ENCODE results near the gene THAP12. TPM values are rescaled to one million over a fixed set of nuclear protein-coding genes. Genes with fewer than 3 reads are reported as not detected.

Gene THAP12
- total and polyA plus RNA-seq, 2 donors (not counting 3 experiments of a cell fraction or from before 2014, with no cell fraction given) = 12.2 to 36.7 TPM

GRCh38 chr11:76380159-76380976, 564 bp downstream of the THAP12 start:
- H3K9me1 ChIP-seq (replicated peaks; ENCODE audit: control insufficient read depth, extremely low read depth, insufficient read depth, low read length) = no peaks in the 10 kb centered on the region
- peak overlapping the region; percentile 79 for H2AFZ ChIP-seq (ENCODE audit: low read depth, low read length)
- no peaks in the 10 kb centered on the region for H3K36me3 ChIP-seq (ENCODE audit: control insufficient read depth in 2 of 2, extremely low read depth in 1 of 2, insufficient read depth in 2 of 2, low read length in 2 of 2)
- TSS peak; percentile 62 for BruUV-seq (replicated peaks)
- H3K9ac ChIP-seq (replicated peaks; ENCODE audit: extremely low read depth, insufficient read depth, low read length) = peak overlapping the region; percentile 58
- no peaks in the 10 kb centered on the region for H3K27me3 ChIP-seq (ENCODE audit: control insufficient read depth in 2 of 2, insufficient read depth in 2 of 2, low read length in 2 of 2)
- dilution Hi-C loops (cut with MboI; ENCODE audit: extremely low pct_ligation_motif_present, low sequenced_read_pairs) (no loop called here), intact Hi-C loops (cut with micrococcal nuclease) (loop anchor here (2.0 to 5.0 kb wide), 3 partner anchors 143 to 292 kb away; partner anchors contain the start of genes LRRC32 and WNT11)
- DNase-seq (ENCODE audit: low read depth, low spot score) = peak; percentile 28
- peaks cover 18% of the 10 kb centered on the region for H3K4me1 ChIP-seq (ENCODE audit: control insufficient read depth, extremely low read depth, insufficient read depth, low read length)
- ChIA-PET CTCF (no interaction called here), POLR2A (interaction anchor here (0.6 kb wide), 1 partner anchor 8 kb away, joined by 4 read pairs; no protein-coding TSS in a partner anchor)
- peak; percentile 59 for FAIRE-seq
- peak overlapping the region; percentile 27 for H3K27ac ChIP-seq (ENCODE audit: insufficient read depth, low read depth, low read length)
- peak overlapping the region; percentile 95 for H3K4me2 ChIP-seq (ENCODE audit: insufficient read depth, low read length)
- peak overlapping the region; percentile 62 to 75 (median 71) for H3K4me3 ChIP-seq (replicated peaks in 1 of 3; ENCODE audit: insufficient read depth in 1 of 3, low read depth in 1 of 3, low read length in 3 of 3)
- peaks cover 51% of the 10 kb centered on the region for H3K79me2 ChIP-seq (ENCODE audit: control insufficient read depth, insufficient read depth, low read length)
- no peak for TF ChIP-seq MAX (IDR thresholded peaks at IDR 0.05; ENCODE audit: insufficient read depth, insufficient read length)
- no peak for TF ChIP-seq POLR2A (IDR thresholded peaks at IDR 0.05; ENCODE audit: low read depth, low read length)
- no peak for TF ChIP-seq POLR2AphosphoS5 (IDR thresholded peaks at IDR 0.05; ENCODE audit: insufficient read depth, low read depth, low read length)
- H4K20me1 ChIP-seq (replicated peaks; ENCODE audit: control insufficient read depth, extremely low read depth, insufficient read depth, low read length) = no peaks in the 10 kb centered on the region
- no peaks in the 10 kb centered on the region for H3K9me3 ChIP-seq (replicated peaks; ENCODE audit: control insufficient read depth, insufficient read depth, low read length)

DNA sequence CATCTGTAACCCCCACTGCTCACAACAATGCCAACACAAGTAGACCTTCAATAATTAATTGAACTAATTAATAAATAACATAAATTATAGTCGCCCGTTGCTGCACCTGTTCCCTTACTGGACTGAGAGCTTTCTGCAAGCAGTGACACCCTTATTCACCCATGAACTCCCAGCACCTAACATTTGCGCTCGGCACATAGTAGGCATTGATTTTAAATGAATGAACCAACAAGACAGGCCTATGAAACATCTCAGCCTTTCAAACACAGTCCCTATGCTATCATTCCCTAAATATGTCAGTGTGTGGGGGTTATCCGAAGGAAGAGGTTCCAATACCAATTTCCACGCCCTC, 1.1 kb downstream of the THAP12 start:
- Histone ChIP-seq H3K4me3 (replicated peaks in 1 of 3; ENCODE audit: insufficient read depth in 1 of 3, low read depth in 1 of 3, low read length in 3 of 3) (peak overlapping the region; percentile 62 to 75 (median 71)), H3K27me3 (ENCODE audit: control insufficient read depth in 2 of 2, insufficient read depth in 2 of 2, low read length in 2 of 2) (no peaks in the 10 kb centered on the region), H3K9me3 (replicated peaks; ENCODE audit: control insufficient read depth, insufficient read depth, low read length) (no peaks in the 10 kb centered on the region), H3K36me3 (ENCODE audit: control insufficient read depth in 2 of 2, extremely low read depth in 1 of 2, insufficient read depth in 2 of 2, low read length in 2 of 2) (no peaks in the 10 kb centered on the region), H3K4me1 (ENCODE audit: control insufficient read depth, extremely low read depth, insufficient read depth, low read length) (peaks cover 18% of the 10 kb centered on the region), H2AFZ (ENCODE audit: low read depth, low read length) (no peak overlapping the region), H3K9ac (replicated peaks; ENCODE audit: extremely low read depth, insufficient read depth, low read length) (peak overlapping the region; percentile 58), H3K9me1 (replicated peaks; ENCODE audit: control insufficient read depth, extremely low read depth, insufficient read depth, low read length) (no peaks in the 10 kb centered on the region), H4K20me1 (replicated peaks; ENCODE audit: control insufficient read depth, extremely low read depth, insufficient read depth, low read length) (no peaks in the 10 kb centered on the region), H3K27ac (ENCODE audit: insufficient read depth, low read depth, low read length) (no peak overlapping the region), H3K4me2 (ENCODE audit: insufficient read depth, low read length) (peak overlapping the region; percentile 95), H3K79me2 (ENCODE audit: control insufficient read depth, insufficient read depth, low read length) (peaks cover 57% of the 10 kb centered on the region)
- ChIA-PET POLR2A (no interaction called here), CTCF (no interaction called here)
- no peak for DNase-seq (ENCODE audit: low read depth, low spot score)
- intact Hi-C loops (cut with micrococcal nuclease) = loop anchor here (2.0 to 5.0 kb wide), 3 partner anchors 142 to 293 kb away; partner anchors contain the start of genes LRRC32 and WNT11
- dilution Hi-C loops (cut with MboI; ENCODE audit: extremely low pct_ligation_motif_present, low sequenced_read_pairs) = no loop called here
- no TSS peak for BruUV-seq (replicated peaks)
- TF ChIP-seq JUN (IDR thresholded peaks at IDR 0.05; ENCODE audit: borderline replicate concordance, insufficient read depth, insufficient read length, low read depth) = no peak
- no peak for TF ChIP-seq FOS (IDR thresholded peaks at IDR 0.05; ENCODE audit: borderline replicate concordance, insufficient read depth, low read length)
- no peak for TF ChIP-seq POLR2AphosphoS5 (IDR thresholded peaks at IDR 0.05; ENCODE audit: insufficient read depth, low read depth, low read length)
- TF ChIP-seq EZH2 (IDR thresholded peaks at IDR 0.05; ENCODE audit: borderline replicate concordance, low read depth, low read length, severe bottlenecking) = no peak
- no peak for TF ChIP-seq CTCF (IDR thresholded peaks at IDR 0.05; ENCODE audit: extremely low read depth in 1 of 2, insufficient read depth in 1 of 2, low read depth in 1 of 2, low read length in 2 of 2)
- TF ChIP-seq MYC (IDR thresholded peaks at IDR 0.05; ENCODE audit: low read depth, low read length) = no peak
- TF ChIP-seq POLR2A (IDR thresholded peaks at IDR 0.05; ENCODE audit: low read depth, low read length) = no peak
- no peak for TF ChIP-seq GATA2 (IDR thresholded peaks at IDR 0.05; ENCODE audit: insufficient read depth, insufficient read length, low read depth, low read length)
- no peak for TF ChIP-seq MAX (IDR thresholded peaks at IDR 0.05; ENCODE audit: insufficient read depth, insufficient read length)
- no peak for FAIRE-seq

Measured in endothelial cell of umbilical vein (primary cell).